ENCODE measurements around the gene PARVA. TPM values are rescaled to one million over a fixed set of nuclear protein-coding genes. Genes with fewer than 3 reads are reported as not detected.

Gene PARVA
- total RNA-seq, 2 experiments from 2014 or later: not detected

DNA sequence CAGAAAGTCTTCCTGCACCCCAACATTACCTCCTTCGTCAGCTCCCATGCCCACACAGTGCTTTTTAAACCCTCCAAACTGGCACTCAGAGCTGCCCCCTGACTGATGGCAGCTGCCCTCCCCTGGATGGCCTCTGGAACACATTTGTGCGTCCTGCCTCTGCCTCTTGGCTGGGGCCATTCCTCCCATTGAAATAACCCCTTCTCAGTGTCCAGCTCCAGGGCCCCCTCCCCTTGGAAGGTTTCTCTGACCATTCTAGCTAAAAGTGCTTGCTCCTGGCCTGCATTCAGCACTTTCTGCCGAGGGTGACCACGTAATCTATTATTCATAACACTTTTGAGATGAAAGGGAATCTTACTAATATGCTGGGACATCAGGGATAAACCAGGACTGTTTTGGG lies 130.0 kb downstream of the PARVA start:
- no peak for DNase-seq (ENCODE audit: low spot score)
- no peaks in the 10 kb centered on the region for H3K9me3 ChIP-seq (ENCODE audit: low read length)
- no peak overlapping the region for H3K4me3 ChIP-seq (ENCODE audit: low read depth, low read length, poor library complexity, severe bottlenecking)
- H3K79me2 ChIP-seq (ENCODE audit: insufficient read depth, low read depth, low read length): no peaks in the 10 kb centered on the region
- no peaks in the 10 kb centered on the region for H3K9me2 ChIP-seq (ENCODE audit: insufficient read depth, low read length)
- TF ChIP-seq, protein P1, sequence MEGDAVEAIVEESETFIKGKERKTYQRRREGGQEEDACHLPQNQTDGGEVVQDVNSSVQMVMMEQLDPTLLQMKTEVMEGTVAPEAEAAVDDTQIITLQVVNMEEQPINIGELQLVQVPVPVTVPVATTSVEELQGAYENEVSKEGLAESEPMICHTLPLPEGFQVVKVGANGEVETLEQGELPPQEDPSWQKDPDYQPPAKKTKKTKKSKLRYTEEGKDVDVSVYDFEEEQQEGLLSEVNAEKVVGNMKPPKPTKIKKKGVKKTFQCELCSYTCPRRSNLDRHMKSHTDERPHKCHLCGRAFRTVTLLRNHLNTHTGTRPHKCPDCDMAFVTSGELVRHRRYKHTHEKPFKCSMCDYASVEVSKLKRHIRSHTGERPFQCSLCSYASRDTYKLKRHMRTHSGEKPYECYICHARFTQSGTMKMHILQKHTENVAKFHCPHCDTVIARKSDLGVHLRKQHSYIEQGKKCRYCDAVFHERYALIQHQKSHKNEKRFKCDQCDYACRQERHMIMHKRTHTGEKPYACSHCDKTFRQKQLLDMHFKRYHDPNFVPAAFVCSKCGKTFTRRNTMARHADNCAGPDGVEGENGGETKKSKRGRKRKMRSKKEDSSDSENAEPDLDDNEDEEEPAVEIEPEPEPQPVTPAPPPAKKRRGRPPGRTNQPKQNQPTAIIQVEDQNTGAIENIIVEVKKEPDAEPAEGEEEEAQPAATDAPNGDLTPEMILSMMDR (conservative IDR thresholded peaks at IDR 0.05; ENCODE audit: low read length): no peak
- TF ChIP-seq EZH2phosphoT487 (IDR thresholded peaks at IDR 0.05; ENCODE audit: borderline replicate concordance, low read depth, low read length): no peak
- H2AFZ ChIP-seq (ENCODE audit: low read length): no peak overlapping the region
- H3K27ac ChIP-seq (ENCODE audit: low read depth, low read length, poor library complexity, severe bottlenecking): no peak overlapping the region
- H3K4me2 ChIP-seq (ENCODE audit: low read length): no peak overlapping the region
- intact Hi-C loops (cut with micrococcal nuclease; ENCODE audit: unreplicated experiment): no loop called here
- H4K20me1 ChIP-seq (ENCODE audit: insufficient read depth, low read length): no peaks in the 10 kb centered on the region
- no peaks in the 10 kb centered on the region for H3K4me1 ChIP-seq (ENCODE audit: insufficient read depth, low read length, poor library complexity, severe bottlenecking)
- H3K36me3 ChIP-seq (ENCODE audit: insufficient read depth, low read length): no peaks in the 10 kb centered on the region
- BruUV-seq (replicated peaks): no TSS peak
- POLR2A ChIA-PET: interaction anchor here (0.6 kb wide), 1 partner anchor 358 kb away, joined by 3 read pairs; no protein-coding TSS in a partner anchor
- CTCF ChIA-PET (ENCODE audit: unreplicated experiment): no interaction called here

DNA sequence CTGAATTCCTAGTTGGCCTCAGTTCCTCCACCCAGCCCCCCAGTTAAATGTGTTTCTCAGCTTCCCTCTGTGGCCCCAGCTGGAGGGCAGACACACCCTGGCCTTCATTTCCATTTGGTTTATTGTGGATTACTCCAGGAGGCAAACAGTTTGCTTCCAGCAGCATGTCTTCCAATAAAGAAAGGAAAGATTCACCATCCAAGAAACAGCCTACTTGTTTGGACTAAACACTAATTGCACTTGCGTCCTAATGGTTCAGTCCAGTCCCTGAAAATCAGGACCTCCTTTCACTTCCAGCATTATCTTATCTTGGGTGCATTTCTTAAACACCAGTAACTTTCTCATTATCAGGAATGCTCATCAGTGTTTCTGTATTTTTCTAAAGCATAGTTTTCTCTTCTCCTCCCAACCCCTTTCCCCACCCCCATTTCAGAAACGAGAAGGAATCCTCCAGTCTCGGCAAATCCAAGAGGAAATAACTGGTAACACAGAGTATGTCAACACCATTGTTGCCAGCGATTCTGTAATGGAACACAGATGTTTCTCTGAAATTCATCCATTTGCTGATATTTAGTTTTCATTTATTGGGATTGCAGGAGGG lies 130.9 kb downstream of the PARVA start:
- no peak for TF ChIP-seq EZH2phosphoT487 (IDR thresholded peaks at IDR 0.05; ENCODE audit: borderline replicate concordance, low read depth, low read length)
- TF ChIP-seq, protein P1 (conservative IDR thresholded peaks at IDR 0.05; ENCODE audit: low read length): no peak
- Histone ChIP-seq H3K27ac (ENCODE audit: low read depth, low read length, poor library complexity, severe bottlenecking) (no peak overlapping the region), H3K4me2 (ENCODE audit: low read length) (no peak overlapping the region), H3K9me2 (ENCODE audit: insufficient read depth, low read length) (no peaks in the 10 kb centered on the region), H3K36me3 (ENCODE audit: insufficient read depth, low read length) (no peaks in the 10 kb centered on the region), H4K20me1 (ENCODE audit: insufficient read depth, low read length) (no peaks in the 10 kb centered on the region), H3K4me1 (ENCODE audit: insufficient read depth, low read length, poor library complexity, severe bottlenecking) (no peaks in the 10 kb centered on the region), H2AFZ (ENCODE audit: low read length) (no peak overlapping the region), H3K79me2 (ENCODE audit: insufficient read depth, low read depth, low read length) (no peaks in the 10 kb centered on the region), H3K4me3 (ENCODE audit: low read depth, low read length, poor library complexity, severe bottlenecking) (no peak overlapping the region), H3K9me3 (ENCODE audit: low read length) (no peaks in the 10 kb centered on the region)
- DNase-seq (ENCODE audit: low spot score): no peak
- no TSS peak for BruUV-seq (replicated peaks)
- intact Hi-C loops (cut with micrococcal nuclease; ENCODE audit: unreplicated experiment): no loop called here
- POLR2A ChIA-PET: no interaction called here
- CTCF ChIA-PET (ENCODE audit: unreplicated experiment): no interaction called here

DNA sequence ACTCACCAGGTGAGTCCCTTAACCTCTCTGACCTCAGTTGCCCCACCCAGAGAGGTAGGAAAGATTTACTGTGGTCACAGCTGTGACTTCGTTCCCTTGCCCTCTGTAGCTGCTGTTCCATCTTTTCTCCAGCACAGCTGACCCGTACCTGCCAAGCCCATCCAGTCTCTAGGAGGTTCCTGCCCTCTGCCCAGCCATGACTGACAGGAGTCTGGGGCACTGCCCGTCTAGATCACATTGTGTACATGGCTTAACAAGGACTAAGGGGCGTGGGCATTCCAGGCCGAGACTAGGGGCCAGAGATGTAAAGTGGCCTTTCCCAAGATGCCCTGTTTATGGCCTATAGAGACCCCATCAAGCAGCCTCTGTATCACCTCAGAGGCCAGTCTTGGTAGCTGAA lies 132.0 kb downstream of the PARVA start:
- H3K27ac ChIP-seq (ENCODE audit: low read depth, low read length, poor library complexity, severe bottlenecking): no peak overlapping the region
- H3K36me3 ChIP-seq (ENCODE audit: insufficient read depth, low read length): no peaks in the 10 kb centered on the region
- H3K79me2 ChIP-seq (ENCODE audit: insufficient read depth, low read depth, low read length): no peaks in the 10 kb centered on the region
- H3K9me3 ChIP-seq (ENCODE audit: low read length): no peaks in the 10 kb centered on the region
- H3K9me2 ChIP-seq (ENCODE audit: insufficient read depth, low read length): no peaks in the 10 kb centered on the region
- no peak overlapping the region for H2AFZ ChIP-seq (ENCODE audit: low read length)
- ChIA-PET CTCF (ENCODE audit: unreplicated experiment) (no interaction called here), POLR2A (no interaction called here)
- no peak overlapping the region for H3K4me3 ChIP-seq (ENCODE audit: low read depth, low read length, poor library complexity, severe bottlenecking)
- H3K4me2 ChIP-seq (ENCODE audit: low read length): no peak overlapping the region
- H3K4me1 ChIP-seq (ENCODE audit: insufficient read depth, low read length, poor library complexity, severe bottlenecking): no peaks in the 10 kb centered on the region
- intact Hi-C loops (cut with micrococcal nuclease; ENCODE audit: unreplicated experiment): no loop called here
- TF ChIP-seq EZH2phosphoT487 (IDR thresholded peaks at IDR 0.05; ENCODE audit: borderline replicate concordance, low read depth, low read length): no peak
- TF ChIP-seq, protein P1 (conservative IDR thresholded peaks at IDR 0.05; ENCODE audit: low read length): no peak
- BruUV-seq (replicated peaks): no TSS peak
- H4K20me1 ChIP-seq (ENCODE audit: insufficient read depth, low read length): no peaks in the 10 kb centered on the region
- no peak for DNase-seq (ENCODE audit: low spot score)
